ENCODE measurements around the gene PUS3.

Gene PUS3

DNA sequence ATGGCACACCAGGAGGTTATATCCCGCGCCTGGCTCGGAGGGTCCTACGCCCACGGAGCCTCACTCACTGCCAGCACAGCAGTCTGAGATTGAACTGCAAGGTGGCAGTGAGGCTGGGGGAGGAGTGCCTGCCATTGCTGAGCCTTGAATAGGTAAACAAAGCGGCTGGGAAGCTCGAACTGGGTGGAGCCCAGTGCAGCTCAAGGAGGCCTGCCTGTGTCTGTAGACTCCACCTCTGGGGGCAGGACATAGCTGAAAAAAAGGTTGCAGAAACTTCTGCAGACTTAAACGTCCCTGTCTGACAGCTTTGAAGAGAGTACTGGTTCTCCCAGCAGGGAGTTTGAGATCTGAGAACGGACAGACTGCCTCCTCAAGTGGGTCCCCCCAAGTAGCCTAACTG lies 45.3 kb downstream of the PUS3 start:
- peak; percentile 13 for DNase-seq

DNA sequence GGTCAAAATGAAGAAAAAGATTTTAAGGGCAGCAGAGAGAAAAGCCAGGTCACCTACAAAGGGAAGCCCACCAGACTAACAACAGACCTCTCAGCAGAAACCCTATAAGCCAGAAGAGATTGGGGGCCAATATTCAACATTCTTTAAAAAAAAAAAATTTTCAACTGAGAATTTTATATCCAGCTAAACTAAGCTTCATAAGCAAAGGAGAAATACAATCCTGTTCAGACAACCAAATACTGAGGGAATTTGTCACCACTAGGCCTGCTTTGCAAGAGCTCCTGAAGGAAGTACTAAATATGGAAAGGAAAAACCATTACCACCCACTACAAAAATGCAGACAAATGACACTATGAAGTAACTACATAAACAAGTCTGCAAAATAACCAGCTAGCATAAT lies 56.8 kb downstream of the PUS3 start:
- DNase-seq: no peak
